ENCODE measurements around the gene ZNF385B. TPM values are rescaled to one million over a fixed set of nuclear protein-coding genes. Genes with fewer than 3 reads are reported as not detected.

The ZNF385B gene
- total RNA-seq, 2 donors from 2014 or later, result under 0.01 TPM; not detected in 1

DNA sequence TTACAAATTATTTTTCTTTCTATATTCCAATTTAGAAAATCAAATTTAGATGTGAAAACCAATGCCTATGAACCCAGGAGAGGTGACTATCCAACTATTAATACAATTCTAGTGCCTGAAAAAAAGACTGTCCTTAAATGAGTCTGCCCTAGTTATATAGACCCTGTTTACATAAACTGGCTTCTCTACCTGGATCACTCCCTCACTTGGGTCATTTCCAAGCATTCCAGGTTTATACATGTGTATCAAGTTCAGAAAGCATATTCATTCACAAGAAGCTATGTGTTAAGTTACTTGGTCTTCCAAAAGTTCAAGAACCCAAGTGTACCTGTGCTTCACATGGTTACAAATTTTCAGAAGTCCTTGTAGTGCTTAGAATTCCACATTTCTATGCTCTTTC, 8.3 kb downstream of the ZNF385B start:
- no peak for DNase-seq
- TF ChIP-seq POLR2A (IDR thresholded peaks at IDR 0.05), result no peak
- TF ChIP-seq, protein P1, sequence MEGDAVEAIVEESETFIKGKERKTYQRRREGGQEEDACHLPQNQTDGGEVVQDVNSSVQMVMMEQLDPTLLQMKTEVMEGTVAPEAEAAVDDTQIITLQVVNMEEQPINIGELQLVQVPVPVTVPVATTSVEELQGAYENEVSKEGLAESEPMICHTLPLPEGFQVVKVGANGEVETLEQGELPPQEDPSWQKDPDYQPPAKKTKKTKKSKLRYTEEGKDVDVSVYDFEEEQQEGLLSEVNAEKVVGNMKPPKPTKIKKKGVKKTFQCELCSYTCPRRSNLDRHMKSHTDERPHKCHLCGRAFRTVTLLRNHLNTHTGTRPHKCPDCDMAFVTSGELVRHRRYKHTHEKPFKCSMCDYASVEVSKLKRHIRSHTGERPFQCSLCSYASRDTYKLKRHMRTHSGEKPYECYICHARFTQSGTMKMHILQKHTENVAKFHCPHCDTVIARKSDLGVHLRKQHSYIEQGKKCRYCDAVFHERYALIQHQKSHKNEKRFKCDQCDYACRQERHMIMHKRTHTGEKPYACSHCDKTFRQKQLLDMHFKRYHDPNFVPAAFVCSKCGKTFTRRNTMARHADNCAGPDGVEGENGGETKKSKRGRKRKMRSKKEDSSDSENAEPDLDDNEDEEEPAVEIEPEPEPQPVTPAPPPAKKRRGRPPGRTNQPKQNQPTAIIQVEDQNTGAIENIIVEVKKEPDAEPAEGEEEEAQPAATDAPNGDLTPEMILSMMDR (IDR thresholded peaks at IDR 0.05), result no peak
- no peaks in the 10 kb centered on the region for H3K27me3 ChIP-seq
- no peaks in the 10 kb centered on the region for H3K4me1 ChIP-seq
- no peaks in the 10 kb centered on the region for H3K9me3 ChIP-seq
- no peak for ATAC-seq
- H3K36me3 ChIP-seq (replicated peaks in 1 of 2; ENCODE audit: insufficient read depth in 1 of 2, low read depth in 2 of 2), result no peaks in the 10 kb centered on the region
- intact Hi-C loops (cut with DNase I), result no loop called here
- no peak overlapping the region for H3K27ac ChIP-seq
- H3K4me3 ChIP-seq, result no peak overlapping the region

GRCh38 chr2:179850188-179850587, 11.2 kb downstream of the ZNF385B start:
- intact Hi-C loops (cut with DNase I), result no loop called here
- Histone ChIP-seq H3K9me3 (no peaks in the 10 kb centered on the region), H3K36me3 (replicated peaks in 1 of 2; ENCODE audit: insufficient read depth in 1 of 2, low read depth in 2 of 2) (no peaks in the 10 kb centered on the region), H3K27ac (no peak overlapping the region), H3K27me3 (no peaks in the 10 kb centered on the region), H3K4me3 (no peak overlapping the region), H3K4me1 (no peaks in the 10 kb centered on the region)
- no peak for TF ChIP-seq POLR2A (IDR thresholded peaks at IDR 0.05)
- no peak for ATAC-seq
- DNase-seq, result no peak
- WGBS, 2 donors, result 47 to 57% methylated on average over 1 of the region's 1 CpG

DNA sequence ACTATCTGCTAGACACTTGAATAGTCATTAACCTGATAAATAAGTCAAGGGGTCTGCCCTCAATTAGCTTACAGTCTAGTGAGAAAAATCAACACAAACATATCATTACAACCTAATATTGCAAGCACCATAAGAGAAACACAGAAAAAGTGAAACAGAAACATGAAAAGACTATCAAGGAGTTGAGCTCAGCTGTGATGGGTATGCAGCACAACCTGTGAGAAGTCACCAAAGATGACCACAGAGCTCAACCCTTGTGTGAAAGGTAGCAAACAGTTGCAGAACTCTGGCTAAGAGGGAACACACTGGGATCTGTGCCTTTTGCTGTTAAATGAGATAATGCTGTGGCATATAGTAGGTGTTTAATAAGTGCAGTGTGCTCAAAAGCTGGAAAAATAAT, 11.7 kb downstream of the ZNF385B start:
- no peaks in the 10 kb centered on the region for H3K27me3 ChIP-seq
- intact Hi-C loops (cut with DNase I), result no loop called here
- no peaks in the 10 kb centered on the region for H3K9me3 ChIP-seq
- no peaks in the 10 kb centered on the region for H3K4me1 ChIP-seq
- H3K27ac ChIP-seq, result no peak overlapping the region
- H3K4me3 ChIP-seq, result no peak overlapping the region
- TF ChIP-seq, protein P1 (IDR thresholded peaks at IDR 0.05), result no peak
- TF ChIP-seq POLR2A (IDR thresholded peaks at IDR 0.05), result no peak
- DNase-seq (no peak), ATAC-seq (no peak)
- H3K36me3 ChIP-seq (replicated peaks in 1 of 2; ENCODE audit: insufficient read depth in 1 of 2, low read depth in 2 of 2), result no peaks in the 10 kb centered on the region

- H3K4me1 ChIP-seq, result no peaks in the 10 kb centered on the region
- no peaks in the 10 kb centered on the region for H3K27me3 ChIP-seq
- TF ChIP-seq, protein P1 (IDR thresholded peaks at IDR 0.05), result no peak
- no peak for TF ChIP-seq POLR2A (IDR thresholded peaks at IDR 0.05)
- H3K4me3 ChIP-seq, result no peak overlapping the region
- intact Hi-C loops (cut with DNase I), result no loop called here
- ATAC-seq, result no peak
- no peaks in the 10 kb centered on the region for H3K36me3 ChIP-seq (replicated peaks in 1 of 2; ENCODE audit: insufficient read depth in 1 of 2, low read depth in 2 of 2)
- no peaks in the 10 kb centered on the region for H3K9me3 ChIP-seq
- H3K27ac ChIP-seq, result no peak overlapping the region
- DNase-seq, result no peak
These were observed 17.9 kb downstream of the ZNF385B start for GRCh38 chr2:179843541-179843940.

DNA sequence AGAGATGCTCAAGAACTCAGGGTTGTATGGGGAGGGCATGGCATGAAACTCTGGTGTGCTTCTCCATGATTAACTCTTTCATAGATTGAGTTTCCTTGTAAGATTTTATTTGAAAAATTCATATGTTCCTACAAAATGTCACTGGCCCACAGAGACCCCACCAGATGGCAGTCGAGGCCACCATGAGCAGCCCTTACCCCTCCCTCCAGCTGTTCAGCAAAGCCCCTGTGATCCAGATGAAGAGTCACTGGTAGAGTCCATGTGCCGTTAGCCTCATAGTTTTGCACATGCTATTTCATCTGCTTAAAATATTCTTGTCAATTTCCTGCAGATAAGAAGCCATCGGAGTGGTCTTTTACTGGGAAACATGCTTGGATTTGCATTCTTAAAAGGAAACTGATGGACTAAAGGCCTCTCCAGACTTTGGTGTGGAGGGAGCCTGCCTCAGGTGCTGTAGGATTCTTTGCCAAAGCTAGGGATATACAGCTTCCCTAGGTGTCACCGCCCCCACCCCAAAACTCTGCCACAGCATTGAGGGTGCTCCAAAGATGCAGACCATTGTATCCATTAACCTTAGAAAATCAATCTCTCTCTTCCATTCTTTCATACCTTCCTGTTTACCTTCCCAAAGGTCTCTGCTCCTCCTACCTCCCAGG, 18.8 kb downstream of the ZNF385B start:
- no peaks in the 10 kb centered on the region for H3K27me3 ChIP-seq
- H3K9me3 ChIP-seq, result no peaks in the 10 kb centered on the region
- no peak for ATAC-seq
- H3K4me3 ChIP-seq, result no peak overlapping the region
- intact Hi-C loops (cut with DNase I), result no loop called here
- no peaks in the 10 kb centered on the region for H3K4me1 ChIP-seq
- WGBS, 2 donors, result 44 to 64% methylated on average over 4 of the region's 4 CpGs
- no peaks in the 10 kb centered on the region for H3K36me3 ChIP-seq (replicated peaks in 1 of 2; ENCODE audit: insufficient read depth in 1 of 2, low read depth in 2 of 2)
- no peak for DNase-seq
- no peak overlapping the region for H3K27ac ChIP-seq
- TF ChIP-seq, protein P1 (IDR thresholded peaks at IDR 0.05), result peak in 1 of 7 experiments; percentile 18
- no peak for TF ChIP-seq POLR2A (IDR thresholded peaks at IDR 0.05)

All from body of pancreas (tissue), 4 donors.